GM23248 (cell line): ENCODE results near the gene LRRC3.

ENCODE experiments used
- EZH2 ChIP-seq: fragments of 200-600 bp; sonication (generic); IDR thresholded peaks from 2 replicates; pipeline ENCODE4 v1.6.1; 2018; ENCODE audit warnings: antibody characterized with exemption, mild to moderate bottlenecking; ENCODE audit not compliant: insufficient read depth, poor library complexity, severe bottlenecking
- EZH2phosphoT487 ChIP-seq: fragments of 200-600 bp; sonication (generic); IDR thresholded peaks from 2 replicates; pipeline ENCODE4 v1.6.1; 2018; ENCODE audit warnings: antibody characterized with exemption, moderate library complexity, mild to moderate bottlenecking, low read depth; ENCODE audit not compliant: insufficient read depth

GRCh38 chr21:44478801-44479167 lies 23.5 kb downstream of the LRRC3 start:
- TF ChIP-seq EZH2 = no peak
- no peak for TF ChIP-seq EZH2phosphoT487
